Osteocyte (in vitro differentiated cells): Measurements from ENCODE around the gene EIF4A2. TPM values are rescaled to one million over a fixed set of nuclear protein-coding genes. Genes with fewer than 3 reads are reported as not detected.

ENCODE experiments used
- DNase-seq: peaks from one replicate; pipeline ENCODE4 v3.0.0; 2021; ENCODE audit warnings: mixed read lengths; ENCODE audit not compliant: unreplicated experiment; ENCODE audit errors: extremely low spot score
- H3K27ac Mint-ChIP-seq: one replicate; pipeline ENCODE4 v1.8.0; 2021; ENCODE audit warnings: mild to moderate bottlenecking, mixed read lengths; ENCODE audit not compliant: unreplicated experiment
- H3K27me3 Mint-ChIP-seq: one replicate; pipeline ENCODE4 v1.8.0; 2021; ENCODE audit warnings: mixed read lengths; ENCODE audit not compliant: unreplicated experiment
- H3K36me3 Mint-ChIP-seq: one replicate; pipeline ENCODE4 v1.8.0; 2021; ENCODE audit warnings: mixed read lengths; ENCODE audit not compliant: unreplicated experiment
- H3K4me1 Mint-ChIP-seq: one replicate; pipeline ENCODE4 v1.8.0; 2021; ENCODE audit warnings: mixed read lengths; ENCODE audit not compliant: unreplicated experiment
- H3K4me3 Mint-ChIP-seq: one replicate; pipeline ENCODE4 v1.8.0; 2021; ENCODE audit warnings: mild to moderate bottlenecking, moderate library complexity, mixed read lengths; ENCODE audit not compliant: unreplicated experiment
- H3K9me3 Mint-ChIP-seq: one replicate; pipeline ENCODE4 v1.8.0; 2021; ENCODE audit warnings: mixed read lengths; ENCODE audit not compliant: unreplicated experiment
- microRNA-seq: library from miRNA; unstranded; fragments of <30 nt; microRNA quantifications from one replicate; pipeline ENCODE4 v1.1.0, GENCODE V29; 2020; ENCODE audit not compliant: unreplicated experiment
- total RNA-seq: library from RNA; stranded (reverse); gene quantifications from 2 replicates; pipeline ENCODE4 v1.2.1, GENCODE V29; 2021
- TF ChIP-seq, protein P1 (sequence below): fragments of 200-600 bp; sonication (generic); IDR thresholded peaks from 2 replicates; pipeline ENCODE4 v1.5.0; 2021; ENCODE audit warnings: antibody characterized with exemption, mild to moderate bottlenecking, moderate library complexity

Gene EIF4A2
- total RNA-seq, 1 donor from 2014 or later: 408 TPM

DNA sequence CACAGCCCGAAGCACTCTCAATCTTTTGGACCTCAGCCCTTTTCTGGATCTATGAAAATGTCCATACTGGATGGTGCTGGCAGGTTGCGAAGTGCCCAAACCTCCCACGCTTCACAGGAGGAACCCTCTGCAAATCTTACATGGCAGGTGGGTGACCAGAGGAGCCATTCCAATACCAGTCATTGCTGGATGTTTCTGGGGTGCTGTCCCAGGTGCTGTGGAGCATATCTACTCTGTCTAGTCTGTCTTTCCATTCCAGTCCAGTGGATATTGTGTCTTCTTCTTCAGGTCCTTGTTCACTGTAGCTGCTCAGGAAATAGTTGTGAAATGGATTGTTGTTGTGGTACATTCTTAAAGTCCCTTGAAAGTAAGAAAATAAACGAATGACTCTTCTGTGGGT, 48.4 kb downstream of the EIF4A2 start:
- Mint-ChIP-seq H3K27ac (no peak overlapping the region), H3K27me3 (peaks cover 67% of the 10 kb centered on the region), H3K4me1 (peaks cover 4% of the 10 kb centered on the region), H3K36me3 (no peaks in the 10 kb centered on the region), H3K4me3 (no peak overlapping the region), H3K9me3 (no peaks in the 10 kb centered on the region)
- TF ChIP-seq, protein P1, sequence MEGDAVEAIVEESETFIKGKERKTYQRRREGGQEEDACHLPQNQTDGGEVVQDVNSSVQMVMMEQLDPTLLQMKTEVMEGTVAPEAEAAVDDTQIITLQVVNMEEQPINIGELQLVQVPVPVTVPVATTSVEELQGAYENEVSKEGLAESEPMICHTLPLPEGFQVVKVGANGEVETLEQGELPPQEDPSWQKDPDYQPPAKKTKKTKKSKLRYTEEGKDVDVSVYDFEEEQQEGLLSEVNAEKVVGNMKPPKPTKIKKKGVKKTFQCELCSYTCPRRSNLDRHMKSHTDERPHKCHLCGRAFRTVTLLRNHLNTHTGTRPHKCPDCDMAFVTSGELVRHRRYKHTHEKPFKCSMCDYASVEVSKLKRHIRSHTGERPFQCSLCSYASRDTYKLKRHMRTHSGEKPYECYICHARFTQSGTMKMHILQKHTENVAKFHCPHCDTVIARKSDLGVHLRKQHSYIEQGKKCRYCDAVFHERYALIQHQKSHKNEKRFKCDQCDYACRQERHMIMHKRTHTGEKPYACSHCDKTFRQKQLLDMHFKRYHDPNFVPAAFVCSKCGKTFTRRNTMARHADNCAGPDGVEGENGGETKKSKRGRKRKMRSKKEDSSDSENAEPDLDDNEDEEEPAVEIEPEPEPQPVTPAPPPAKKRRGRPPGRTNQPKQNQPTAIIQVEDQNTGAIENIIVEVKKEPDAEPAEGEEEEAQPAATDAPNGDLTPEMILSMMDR: no peak
- DNase-seq: no peak

DNA sequence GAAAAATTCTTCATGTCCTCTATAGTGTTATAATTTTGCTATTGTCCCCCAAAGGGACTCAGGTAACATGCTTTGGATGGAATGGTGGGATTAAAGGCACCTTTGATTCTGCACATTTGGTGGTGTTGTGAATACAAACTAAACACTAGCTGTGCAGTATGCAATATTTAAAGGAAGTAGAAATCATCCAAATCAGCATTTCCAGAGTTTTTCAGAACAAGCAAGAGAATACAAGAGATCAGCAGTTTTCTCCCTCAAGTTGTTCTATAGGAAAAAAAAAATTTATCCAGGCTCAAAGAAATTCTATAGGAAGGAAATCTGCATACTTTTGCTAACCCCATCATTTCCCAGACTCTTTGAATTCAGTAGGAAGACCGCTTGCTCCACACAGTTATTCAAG, 48.9 kb downstream of the EIF4A2 start:
- Mint-ChIP-seq H3K36me3 (no peaks in the 10 kb centered on the region), H3K9me3 (no peaks in the 10 kb centered on the region), H3K27me3 (peaks cover 67% of the 10 kb centered on the region), H3K4me1 (peaks cover 4% of the 10 kb centered on the region), H3K27ac (no peak overlapping the region), H3K4me3 (no peak overlapping the region)
- TF ChIP-seq, protein P1: no peak
- DNase-seq: no peak

Small RNA genes lying within 50 kb of the gene (microRNA-seq; reads per million reads assigned to microRNA genes)
- 19.2 reads per million, percentile 29 among the genes with 10 or more reads in this experiment for gene MIR1248

Other genes with a start within 250 kb of the EIF4A2 start
- 3.9 and 4.9 TPM in 2 replicates for gene CRYGS, start 239.2 kb upstream of the EIF4A2 start, total RNA-seq
- gene TBCCD1, start 216.2 kb upstream of the EIF4A2 start, total RNA-seq: 15.6 and 16.4 TPM in 2 replicates
- 73.0 and 75.8 TPM in 2 replicates for gene DNAJB11, start 212.9 kb upstream of the EIF4A2 start, total RNA-seq
- not detected in 2 replicates for gene AHSG, start 170.5 kb upstream of the EIF4A2 start, total RNA-seq
- not detected in 2 replicates for gene FETUB, start 143.2 kb upstream of the EIF4A2 start, total RNA-seq
- gene HRG, start 117.6 kb upstream of the EIF4A2 start, total RNA-seq: not detected in 2 replicates
- gene KNG1, start 66.2 kb upstream of the EIF4A2 start, total RNA-seq: not detected in 2 replicates
- gene RFC4, start 22.9 kb downstream of the EIF4A2 start, total RNA-seq: 17.2 and 18.1 TPM in 2 replicates
- gene ADIPOQ, start 59.1 kb downstream of the EIF4A2 start, total RNA-seq: not detected in 2 replicates
- 63.1 and 68.2 TPM in 2 replicates for gene ST6GAL1, start 146.9 kb downstream of the EIF4A2 start, total RNA-seq